H1 (cell line): ENCODE results near the gene ZNF385C. TPM values are rescaled to one million over a fixed set of nuclear protein-coding genes. Genes with fewer than 3 reads are reported as not detected.

Source experiments
- CTCF ChIA-PET: fragments of 300-600 bp; sonication (Branson Sonifier 250); formaldehyde crosslinking; loops from one replicate; lab custom pipeline; 2021; ENCODE audit not compliant: partially characterized antibody; lab: Charles Lee
- POLR2A ChIA-PET: fragments of 300-600 bp; sonication (Branson Sonifier 250); formaldehyde crosslinking; loops from one replicate; lab custom pipeline; 2021; ENCODE audit warnings: inconsistent platforms; ENCODE audit not compliant: partially characterized antibody; lab: Charles Lee
- DNase-seq, 2 experiments: peaks; one replicate each; pipeline versions ENCODE4 v3.0.0 to v3.0.0-alpha.2; 2010 to 2022; ENCODE audit warnings: low spot score in 2 of 2, low read depth in 1 of 2, mixed read lengths in 1 of 2
- FAIRE-seq: peaks from 2 replicates; lab custom pipeline; 2011; peaks lifted over from hg19 to GRCh38; lab: Jason Lieb, UNC
- H2AFZ ChIP-seq: 2 replicates; pipeline ENCODE4 v1.8.1; 2012; ENCODE audit warnings: low read length, inconsistent platforms
- H2AK5ac ChIP-seq: 2 replicates; pipeline ENCODE4 v1.6.1; 2013; ENCODE audit warnings: low read depth, low read length
- H2BK120ac ChIP-seq: replicated peaks from 2 replicates; pipeline ENCODE3; 2013; ENCODE audit warnings: low read depth, low read length, inconsistent platforms
- H2BK12ac ChIP-seq: 2 replicates; pipeline ENCODE4 v1.6.1; 2013; ENCODE audit warnings: low read depth, low read length
- H2BK15ac ChIP-seq: 2 replicates; pipeline ENCODE4 v1.6.1; 2013; ENCODE audit warnings: low read length
- H2BK20ac ChIP-seq: 2 replicates; pipeline ENCODE4 v1.6.1; 2013; ENCODE audit warnings: low read length
- H2BK5ac ChIP-seq: 2 replicates; pipeline ENCODE4 v1.6.1; 2013; ENCODE audit warnings: low read depth, low read length
- H3K14ac ChIP-seq: 2 replicates; pipeline ENCODE4 v1.6.1; 2013; ENCODE audit warnings: inconsistent platforms; ENCODE audit not compliant: insufficient read length
- H3K18ac ChIP-seq: 2 replicates; pipeline ENCODE4 v1.6.1; 2013; ENCODE audit warnings: low read length; ENCODE audit errors: extremely low read depth
- H3K23ac ChIP-seq: 2 replicates; pipeline ENCODE4 v1.6.1; 2013; ENCODE audit warnings: inconsistent platforms; ENCODE audit not compliant: insufficient read length
- H3K23me2 ChIP-seq: 2 replicates; pipeline ENCODE4 v1.6.1; 2013; ENCODE audit warnings: low read depth, low read length
- H3K27ac ChIP-seq: 2 replicates; pipeline ENCODE4 v1.6.1; 2011; ENCODE audit warnings: low read depth, low read length, inconsistent platforms
- H3K27me3 ChIP-seq, 4 experiments: replicated peaks in 1 of 4; 1 replicate in 1 of 4; 2 replicates in 3 of 4; pipeline versions ENCODE4 v1.6.1 to v1.8.1; 2011 to 2013; ENCODE audit warnings: low read length in 3 of 4, mild to moderate bottlenecking in 3 of 4, inconsistent platforms in 2 of 4, mixed read lengths in 2 of 4, moderate library complexity in 1 of 4; ENCODE audit not compliant: control insufficient read depth in 3 of 4, insufficient read depth in 3 of 4; ENCODE audit errors: extremely low read depth in 1 of 4
- H3K36me3 ChIP-seq, 4 experiments: 2 replicates each; pipeline versions ENCODE4 v1.6.1 to v1.8.1; 2011 to 2013; ENCODE audit warnings: mild to moderate bottlenecking in 4 of 4, low read length in 3 of 4, moderate library complexity in 2 of 4, control low read depth in 1 of 4, inconsistent platforms in 1 of 4; ENCODE audit not compliant: insufficient read depth in 4 of 4, control insufficient read depth in 2 of 4
- H3K4ac ChIP-seq: replicated peaks from 2 replicates; pipeline ENCODE3; 2013; ENCODE audit warnings: low read length, low read depth, mixed read lengths, inconsistent platforms; ENCODE audit not compliant: insufficient read length
- H3K4me1 ChIP-seq, 4 experiments: replicated peaks in 1 of 4; 1 replicate in 1 of 4; 2 replicates in 3 of 4; pipeline versions ENCODE4 v1.6.1 to v1.8.1; 2011 to 2013; ENCODE audit warnings: low read length in 3 of 4, inconsistent platforms in 2 of 4, mixed read lengths in 1 of 4; ENCODE audit not compliant: insufficient read depth in 4 of 4, control insufficient read depth in 3 of 4
- H3K4me2 ChIP-seq, 2 experiments: 2 replicates each; pipeline versions ENCODE4 v1.6.1 to v1.8.1; 2011 to 2013; ENCODE audit warnings: low read depth in 2 of 2, low read length in 2 of 2, control low read depth in 1 of 2, inconsistent platforms in 1 of 2, mild to moderate bottlenecking in 1 of 2; ENCODE audit not compliant: insufficient read depth in 1 of 2
- H3K4me3 ChIP-seq, 4 experiments: fragments of 200-600, 300-600 bp in 1 of 4; sonication (generic), shearing (Covaris generic), sonication (Bioruptor Twin) in 1 of 4; 2 replicates each; pipeline versions ENCODE4 v1.5.1 to v1.8.1; 2011 to 2016; ENCODE audit warnings: low read length in 4 of 4, low read depth in 3 of 4, control low read depth in 2 of 4, inconsistent platforms in 2 of 4, mild to moderate bottlenecking in 2 of 4, mixed read lengths in 1 of 4, moderate library complexity in 1 of 4; ENCODE audit not compliant: insufficient read depth in 2 of 4; ENCODE audit errors: extremely low read depth in 1 of 4
- H3K56ac ChIP-seq: replicated peaks from 2 replicates; pipeline ENCODE3; 2013; ENCODE audit warnings: low read depth, mild to moderate bottlenecking, mixed read lengths, low read length, inconsistent platforms; ENCODE audit not compliant: insufficient read length
- H3K79me1 ChIP-seq: 2 replicates; pipeline ENCODE4 v1.6.1; 2013; ENCODE audit warnings: low read depth, low read length, control low read depth
- H3K79me2 ChIP-seq, 2 experiments: 2 replicates each; pipeline versions ENCODE4 v1.6.1 to v1.8.1; 2012 to 2013; ENCODE audit warnings: low read length in 2 of 2, mild to moderate bottlenecking in 2 of 2, inconsistent platforms in 1 of 2; ENCODE audit not compliant: insufficient read depth in 2 of 2, control insufficient read depth in 1 of 2
- H3K9ac ChIP-seq, 4 experiments: replicated peaks in 1 of 4; 1 replicate in 1 of 4; 2 replicates in 3 of 4; pipeline versions ENCODE4 v1.6.1 to v1.8.1; 2011 to 2013; ENCODE audit warnings: low read depth in 3 of 4, low read length in 3 of 4, control low read depth in 2 of 4, mild to moderate bottlenecking in 2 of 4, moderate library complexity in 2 of 4, inconsistent platforms in 1 of 4; ENCODE audit errors: extremely low read depth in 1 of 4
- H3K9me3 ChIP-seq, 2 experiments: 2 replicates each; pipeline versions ENCODE4 v1.6.1 to v1.8.1; 2012 to 2013; ENCODE audit warnings: mild to moderate bottlenecking in 2 of 2, moderate library complexity in 2 of 2, control low read depth in 1 of 2, inconsistent platforms in 1 of 2, low read depth in 1 of 2, low read length in 1 of 2, mixed read lengths in 1 of 2; ENCODE audit not compliant: insufficient read depth in 2 of 2
- H4K20me1 ChIP-seq, 2 experiments: replicated peaks in 1 of 2; 2 replicates each; pipeline versions ENCODE3 to v1.8.1; 2011 to 2013; ENCODE audit warnings: inconsistent platforms in 2 of 2, low read length in 2 of 2, mild to moderate bottlenecking in 1 of 2; ENCODE audit not compliant: insufficient read depth in 2 of 2, control insufficient read depth in 1 of 2
- H4K5ac ChIP-seq: 2 replicates; pipeline ENCODE4 v1.6.1; 2013; ENCODE audit warnings: low read length, low read depth, mixed read lengths, inconsistent platforms; ENCODE audit not compliant: insufficient read length
- H4K8ac ChIP-seq: 2 replicates; pipeline ENCODE4 v1.8.0; 2013; ENCODE audit warnings: mild to moderate bottlenecking, moderate library complexity, low read length, inconsistent platforms; ENCODE audit not compliant: insufficient read depth; ENCODE audit errors: extremely low read depth
- H4K91ac ChIP-seq: replicated peaks from 2 replicates; pipeline ENCODE3; 2013; ENCODE audit warnings: low read length, mixed read lengths, inconsistent platforms; ENCODE audit not compliant: insufficient read length
- BACH1 ChIP-seq: IDR thresholded peaks from 2 replicates; pipeline ENCODE4 v1.6.1; 2012; ENCODE audit warnings: low read length, improper control_type of control experiment
- GTF2F1 ChIP-seq: IDR thresholded peaks from 2 replicates; pipeline ENCODE4 v1.6.1; 2012; ENCODE audit warnings: low read depth, low read length, improper control_type of control experiment, borderline replicate concordance
- SP4 ChIP-seq: IDR thresholded peaks from 2 replicates; pipeline ENCODE4 v1.6.1; 2012; ENCODE audit warnings: low read length, inconsistent platforms
- TAF7 ChIP-seq: optimal IDR thresholded peaks from 2 replicates; pipeline ENCODE3; 2011; ENCODE audit warnings: low read depth, mild to moderate bottlenecking, inconsistent platforms, low read length, moderate library complexity, borderline replicate concordance
- WGBS, 2 experiments: shearing (Covaris generic) in 1 of 2; methylation state at CpG; one replicate each; pipeline versions ENCODE4 v1.1.6 to v1.1.7; 2013 to 2015; ENCODE audit warnings: low lambda C conversion rate in 2 of 2, mixed read lengths in 2 of 2, inconsistent platforms in 1 of 2, low coverage in 1 of 2, missing lambda C conversion rate in 1 of 2; ENCODE audit not compliant: insufficient replicate concordance in 2 of 2, insufficient coverage in 1 of 2, insufficient read length in 1 of 2; ENCODE audit errors: extremely low coverage in 1 of 2, missing lambda C conversion rate in 1 of 2; 5-methylcytosine and 5-hydroxymethylcytosine counted together
- polyA plus RNA-seq, 7 experiments: library from polyadenylated mRNA; depleted of rRNA in 3 of 7; stranded (reverse) in 5 of 7; unstranded in 2 of 7; fragments of >200 nt in 5 of 7; fragments of 200-250 nt in 2 of 7; gene quantifications; 1 replicate in 5 of 7; 2 replicates in 1 of 7; 4 replicates in 1 of 7; pipeline versions ENCODE4 v1.2.1 to v1.2.3, GENCODE V29; 2011 to 2013; ENCODE audit warnings: missing spikeins in 2 of 7, mixed read lengths in 2 of 7
- total RNA-seq: library from RNA; stranded (reverse); fragmentation: NEBNext Ultra II Directional; extraction: Animal tissue kit (Norgen Biotek cat#: 25700); gene quantifications from 2 replicates; pipeline ENCODE4 v1.2.1, GENCODE V29; 2021

ZNF385C gene
- total and polyA plus RNA-seq, 2 of the 8 experiments (the other 6 are each of a cell fraction or from before 2014, with no cell fraction given): 3.9 to 6.1 TPM

- WGBS, 2 experiments: 27% methylated on average over 12 of the region's 12 CpGs; no CpG with 5 or more reads in 1 of the 2 experiments
- ChIA-PET CTCF (interaction anchor here (0.6 to 38.8 kb wide), 9 partner anchors 12 to 215 kb away, joined by 3 to 1084 read pairs (median 5); partner anchors contain the start of genes DHX58, HSPB9, KAT2A and ZNF385C), POLR2A (interaction anchor here (0.6 to 6.2 kb wide), 28 partner anchors 10 to 417 kb away, joined by 3 to 67 read pairs (median 4); partner anchors contain the start of genes ACLY, CNP, EIF1 and HAP1)
- Histone ChIP-seq H2BK15ac (peak overlapping the region; percentile 18; the same call in 1 of the 2 replicates), H3K79me2 (peaks cover 26 to 68% of the 10 kb centered on the region in 2 experiments), H3K9ac (peak overlapping the region; percentile 95 to 99 (median 97)), H4K8ac (no peak overlapping the region), H3K36me3 (peaks cover 0 to 4% (median 0%) of the 10 kb centered on the region in 4 experiments; a peak in 1 of 8 replicates), H4K91ac (peak overlapping the region; percentile 100), H3K4me2 (peak overlapping the region; percentile 90), H3K14ac (no peak overlapping the region), H4K20me1 (no peaks in the 10 kb centered on the region), H3K27me3 (no peaks in the 10 kb centered on the region), H3K23me2 (peaks cover 19% of the 10 kb centered on the region), H2BK5ac (peak overlapping the region; percentile 100), H3K79me1 (no peaks in the 10 kb centered on the region), H2BK20ac (no peak overlapping the region), H4K5ac (peak overlapping the region; percentile 69), H3K23ac (no peak overlapping the region), H3K4me3 (peak overlapping the region; percentile 85 to 99 (median 96)), H3K56ac (peak overlapping the region; percentile 95), H2AFZ (no peak overlapping the region), H2AK5ac (peak overlapping the region; percentile 29), H3K9me3 (no peaks in the 10 kb centered on the region), H3K4ac (peak overlapping the region; percentile 69), H3K18ac (peak overlapping the region; percentile 99), H2BK12ac (peak overlapping the region; percentile 99), H2BK120ac (no peak overlapping the region), H3K4me1 (peaks cover 7 to 21% (median 11%) of the 10 kb centered on the region in 4 experiments), H3K27ac (peak overlapping the region; percentile 98)
- TF ChIP-seq TAF7: peak; percentile 21
- TF ChIP-seq BACH1: no peak
- no peak for TF ChIP-seq SP4
- no peak for TF ChIP-seq GTF2F1
- DNase-seq (no peak), FAIRE-seq (no peak)
Observed at GRCh38 chr17:42016411-42016831, 81.9 kb downstream of the ZNF385C start.
